SK-N-SH (cell line): ENCODE measurements around the gene KIF6. TPM values are rescaled to one million over a fixed set of nuclear protein-coding genes. Genes with fewer than 3 reads are reported as not detected.
A peak's percentile ranks its signal among the peaks of the same experiment; 100 is the strongest.

Source experiments
- CTCF ChIA-PET: fragments of 300-600, 350-600 bp; formaldehyde crosslinking; extraction: SDS; loops from one replicate; lab custom pipeline; 2021; lab: Yijun Ruan, JAX
- POLR2A ChIA-PET: fragments of 350-600 bp; sonication (Branson Sonifier 250); formaldehyde crosslinking; extraction: SDS; loops from one replicate; lab custom pipeline; 2020; ENCODE audit warnings: antibody characterized with exemption, inconsistent platforms; lab: Yijun Ruan, JAX
- DNase-seq: peaks from one replicate; pipeline ENCODE4 v3.0.0; 2012
- H2AFZ ChIP-seq: fragments of 200-600 bp; sonication (generic); 2 replicates; pipeline ENCODE4 v1.8.1; 2016; ENCODE audit warnings: antibody characterized with exemption, mild to moderate bottlenecking, low read depth
- H3F3A ChIP-seq: fragments of 200-600 bp; sonication (generic); replicated peaks from 2 replicates; pipeline ENCODE3; 2016; ENCODE audit warnings: antibody characterized with exemption, mild to moderate bottlenecking; ENCODE audit not compliant: insufficient read depth
- H3K27ac ChIP-seq, 2 experiments: fragments of 200-500 bp in 1 of 2; fragments of 200-600 bp in 1 of 2; sonication (Bioruptor generic) in 1 of 2; sonication (generic), shearing (Covaris generic) in 1 of 2; 2 replicates each; pipeline versions ENCODE4 v1.5.1 to v1.6.1; 2014 to 2016; ENCODE audit warnings: low read depth in 2 of 2, inconsistent platforms in 1 of 2, low read length in 1 of 2, mild to moderate bottlenecking in 1 of 2, mixed read lengths in 1 of 2
- H3K27me3 ChIP-seq: fragments of 200-600 bp; sonication (generic), shearing (Covaris generic); 2 replicates; pipeline ENCODE4 v1.6.1; 2016; ENCODE audit warnings: mixed run types; ENCODE audit not compliant: insufficient read depth
- H3K36me3 ChIP-seq, 2 experiments: fragments of 200-500 bp in 1 of 2; fragments of 200-600 bp in 1 of 2; sonication (Bioruptor generic) in 1 of 2; sonication (generic) in 1 of 2; replicated peaks in 1 of 2; 2 replicates each; pipeline versions ENCODE3 to v1.5.1; 2014 to 2016; ENCODE audit warnings: low read length in 1 of 2, mild to moderate bottlenecking in 1 of 2; ENCODE audit not compliant: insufficient read depth in 2 of 2, control insufficient read depth in 1 of 2
- H3K4me1 ChIP-seq, 2 experiments: fragments of 200-500 bp in 1 of 2; fragments of 200-600 bp in 1 of 2; sonication (Bioruptor generic) in 1 of 2; sonication (generic), shearing (Covaris generic) in 1 of 2; 2 replicates each; pipeline versions ENCODE4 v1.5.1 to v1.6.1; 2014 to 2016; ENCODE audit warnings: low read depth in 1 of 2, low read length in 1 of 2, mixed run types in 1 of 2; ENCODE audit not compliant: insufficient read depth in 2 of 2, control insufficient read depth in 1 of 2
- H3K4me2 ChIP-seq: fragments of 200-600 bp; sonication (generic), shearing (Covaris generic); 2 replicates; pipeline ENCODE4 v1.6.1; 2017; ENCODE audit warnings: mixed run types
- H3K4me3 ChIP-seq, 2 experiments: fragments of 200-500 bp in 1 of 2; fragments of 200-600 bp in 1 of 2; sonication (Bioruptor generic) in 1 of 2; sonication (generic), shearing (Covaris generic) in 1 of 2; 2 replicates each; pipeline versions ENCODE4 v1.5.1 to v1.8.1; 2014 to 2016; ENCODE audit warnings: low read depth in 2 of 2, inconsistent platforms in 1 of 2, low read length in 1 of 2, mild to moderate bottlenecking in 1 of 2, mixed read lengths in 1 of 2, moderate library complexity in 1 of 2
- H3K79me2 ChIP-seq: fragments of 200-600 bp; sonication (generic); 2 replicates; pipeline ENCODE4 v1.8.1; 2017; ENCODE audit warnings: mild to moderate bottlenecking; ENCODE audit not compliant: insufficient read depth
- H3K9ac ChIP-seq: fragments of 200-600 bp; sonication (generic); 2 replicates; pipeline ENCODE4 v1.6.1; 2017; ENCODE audit warnings: mixed run types
- H3K9me2 ChIP-seq: fragments of 200-600 bp; sonication (generic); 2 replicates; pipeline ENCODE4 v1.6.1; 2017; ENCODE audit warnings: mixed run types
- H3K9me3 ChIP-seq: fragments of 200-600 bp; sonication (generic); 2 replicates; pipeline ENCODE4 v1.6.1; 2017; ENCODE audit warnings: mixed run types, mild to moderate bottlenecking, moderate library complexity
- H4K20me1 ChIP-seq: fragments of 200-600 bp; sonication (generic); 2 replicates; pipeline ENCODE4 v1.6.1; 2017; ENCODE audit warnings: mild to moderate bottlenecking, mixed run types; ENCODE audit not compliant: insufficient read depth
- CHD2 ChIP-seq: fragments of 150-350 bp; IDR thresholded peaks from 2 replicates; pipeline ENCODE4 v1.6.1; 2018; ENCODE audit warnings: low read length; ENCODE audit not compliant: partially characterized antibody
- EP300 ChIP-seq, 2 experiments: IDR thresholded peaks; 2 replicates each; pipeline versions ENCODE4 v1.4.0 to v1.6.1; 2012; ENCODE audit warnings: borderline replicate concordance in 1 of 2, low read depth in 1 of 2, low read length in 1 of 2
- EZH2phosphoT487 ChIP-seq: fragments of 200-600 bp; sonication (generic); IDR thresholded peaks from 2 replicates; pipeline ENCODE4 v1.6.1; 2017; ENCODE audit warnings: low read depth, mixed run types, mild to moderate bottlenecking, antibody characterized with exemption, moderate library complexity, borderline replicate concordance
- FOXJ3 ChIP-seq: sonication (generic); formaldehyde crosslinking; IDR thresholded peaks from 2 replicates; pipeline ENCODE4 v1.5.1; 2020; ENCODE audit warnings: mild to moderate bottlenecking, missing genetic modification reagents
- GATA2 ChIP-seq: sonication (generic); formaldehyde crosslinking; IDR thresholded peaks from 2 replicates; pipeline ENCODE4 v1.5.0; 2020; ENCODE audit warnings: mild to moderate bottlenecking, missing genetic modification reagents
- MXI1 ChIP-seq: IDR thresholded peaks from 2 replicates; pipeline ENCODE4 v1.6.1; 2012; ENCODE audit warnings: mild to moderate bottlenecking, low read depth, low read length, improper control_type of control experiment
- RAD21 ChIP-seq: IDR thresholded peaks from 2 replicates; pipeline ENCODE4 v1.6.1; 2012; ENCODE audit warnings: mild to moderate bottlenecking, low read length
- RCOR1 ChIP-seq: fragments of 150-350 bp; IDR thresholded peaks from 2 replicates; pipeline ENCODE4 v1.6.1; 2017; ENCODE audit warnings: antibody characterized with exemption, low read length
- RXRA ChIP-seq: IDR thresholded peaks from 2 replicates; pipeline ENCODE4 v1.4.0; 2012; ENCODE audit warnings: low read depth, mild to moderate bottlenecking, borderline replicate concordance
- SIN3A ChIP-seq: IDR thresholded peaks from 2 replicates; pipeline ENCODE4 v1.6.1; 2012; ENCODE audit warnings: low read depth, mild to moderate bottlenecking, low read length, moderate library complexity, borderline replicate concordance
- TAF1 ChIP-seq: IDR thresholded peaks from 2 replicates; pipeline ENCODE4 v1.6.1; 2012; ENCODE audit warnings: low read depth, mild to moderate bottlenecking, low read length, moderate library complexity, borderline replicate concordance
- TCF12 ChIP-seq: IDR thresholded peaks from 2 replicates; pipeline ENCODE4 v1.4.0; 2012
- WGBS: methylation state at CpG from one replicate; pipeline ENCODE4 v1.1.6; 2017; ENCODE audit warnings: low lambda C conversion rate; 5-methylcytosine and 5-hydroxymethylcytosine counted together
- polyA plus RNA-seq, 3 experiments: library from polyadenylated mRNA; depleted of rRNA; stranded (reverse); fragments of >200 nt; gene quantifications; 2 replicates each; pipeline ENCODE4 v1.2.3, GENCODE V29; 2012
- TF ChIP-seq, protein P1 (sequence below): IDR thresholded peaks from 2 replicates; pipeline ENCODE4 v1.4.0; 2012; ENCODE audit warnings: low read depth, borderline replicate concordance
- TF ChIP-seq, protein P2 (sequence below): IDR thresholded peaks from 2 replicates; pipeline ENCODE4 v1.6.1; 2012; ENCODE audit warnings: mild to moderate bottlenecking, low read depth, low read length, moderate library complexity
- TF ChIP-seq, protein P3 (sequence below): IDR thresholded peaks from 2 replicates; pipeline ENCODE4 v1.4.0; 2012; ENCODE audit warnings: low read depth

The KIF6 gene
- polyA plus RNA-seq, 1 of the 3 experiments (the other 2 are of a cell fraction): 0.13 TPM

DNA sequence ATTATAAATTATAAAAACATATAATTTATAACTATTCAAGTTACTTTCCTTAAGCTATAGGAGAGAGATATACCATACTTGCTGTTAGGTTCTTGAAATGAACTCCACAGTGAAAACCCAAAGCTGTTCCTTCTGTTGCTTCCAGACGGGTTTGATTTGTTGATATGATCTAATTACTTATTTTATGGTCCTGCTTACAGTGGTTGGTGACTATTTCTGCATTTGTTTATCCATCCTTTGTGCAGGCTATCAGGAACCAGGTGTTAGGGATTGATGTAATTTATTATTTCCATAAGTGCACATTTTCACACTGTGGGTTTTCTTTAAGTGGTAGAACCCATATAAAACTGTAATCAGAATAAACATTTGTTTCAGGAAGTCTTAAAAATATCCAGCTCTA lies 167.1 kb downstream of the KIF6 start:
- CTCF ChIA-PET: interaction anchor here (1.2 to 1.4 kb wide), 2 partner anchors 10 to 180 kb away, joined by 6 read pairs; no protein-coding TSS in a partner anchor
- peak; percentile 58 for DNase-seq
- Histone ChIP-seq H3F3A (no peaks in the 10 kb centered on the region), H3K27ac (peak overlapping the region in 1 of 2 experiments; percentile 75; a peak in 2 of 4 replicates), H3K9ac (no peak overlapping the region), H3K36me3 (no peaks in the 10 kb centered on the region), H4K20me1 (no peaks in the 10 kb centered on the region), H3K79me2 (no peaks in the 10 kb centered on the region), H3K4me1 (peaks cover 0 to 3% of the 10 kb centered on the region in 2 experiments; a peak in 2 of 4 replicates), H3K27me3 (no peaks in the 10 kb centered on the region), H3K9me3 (no peaks in the 10 kb centered on the region), H3K4me2 (no peak overlapping the region), H3K9me2 (no peaks in the 10 kb centered on the region), H3K4me3 (no peak overlapping the region), H2AFZ (no peak overlapping the region)
- WGBS: 0% methylated on average over 1 of the region's 1 CpG
- POLR2A ChIA-PET: no interaction called here
- TF ChIP-seq RCOR1 (0 out of 2 replicates have a peak, but pooled peaks have one; percentile 7), EP300 (IDR thresholded peaks at IDR 0.05; ENCODE audit: borderline replicate concordance in 1 of 2, low read depth in 1 of 2, low read length in 1 of 2) (peak in 1 of 2 experiments; percentile 79; a peak in 1 of 4 replicates), SIN3A (no peak), RAD21 (peak; percentile 10; the same call in 1 of the 2 replicates), GATA2 (peak; percentile 55), EZH2phosphoT487 (no peak), CHD2 (peak; percentile 48)

DNA sequence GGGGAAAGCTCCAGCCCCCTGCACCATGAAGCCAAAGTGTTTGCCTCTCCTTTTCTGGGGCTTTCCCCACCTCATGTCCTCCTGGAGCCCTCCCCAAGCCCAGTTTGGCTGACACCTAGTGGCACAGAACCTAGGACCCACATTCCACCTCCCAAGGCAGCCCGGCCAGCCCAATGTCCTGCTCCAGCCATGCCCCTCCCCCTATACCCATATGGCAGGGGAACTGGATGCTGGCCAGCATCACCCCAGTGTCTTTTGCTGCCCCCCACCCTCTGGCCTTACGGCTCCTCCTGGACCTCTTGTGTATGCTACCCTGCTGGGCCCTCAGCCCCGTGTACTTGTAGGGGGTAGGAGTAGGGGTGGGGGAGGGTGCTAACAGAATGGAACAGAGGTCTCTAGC lies 170.1 kb downstream of the KIF6 start:
- peaks cover 0 to 3% of the 10 kb centered on the region in 2 experiments; a peak in 2 of 4 replicates for H3K4me1 ChIP-seq
- no peaks in the 10 kb centered on the region for H4K20me1 ChIP-seq
- no peaks in the 10 kb centered on the region for H3K79me2 ChIP-seq
- CTCF ChIA-PET: no interaction called here
- H3K4me2 ChIP-seq: no peak overlapping the region
- POLR2A ChIA-PET: no interaction called here
- H3K4me3 ChIP-seq: no peak overlapping the region
- H3K27ac ChIP-seq: no peak overlapping the region
- H3K27me3 ChIP-seq: no peaks in the 10 kb centered on the region
- TF ChIP-seq, protein P1, sequence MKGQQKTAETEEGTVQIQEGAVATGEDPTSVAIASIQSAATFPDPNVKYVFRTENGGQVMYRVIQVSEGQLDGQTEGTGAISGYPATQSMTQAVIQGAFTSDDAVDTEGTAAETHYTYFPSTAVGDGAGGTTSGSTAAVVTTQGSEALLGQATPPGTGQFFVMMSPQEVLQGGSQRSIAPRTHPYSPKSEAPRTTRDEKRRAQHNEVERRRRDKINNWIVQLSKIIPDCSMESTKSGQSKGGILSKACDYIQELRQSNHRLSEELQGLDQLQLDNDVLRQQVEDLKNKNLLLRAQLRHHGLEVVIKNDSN: no peak
- TF ChIP-seq MXI1: no peak
- TF ChIP-seq, protein P2, sequence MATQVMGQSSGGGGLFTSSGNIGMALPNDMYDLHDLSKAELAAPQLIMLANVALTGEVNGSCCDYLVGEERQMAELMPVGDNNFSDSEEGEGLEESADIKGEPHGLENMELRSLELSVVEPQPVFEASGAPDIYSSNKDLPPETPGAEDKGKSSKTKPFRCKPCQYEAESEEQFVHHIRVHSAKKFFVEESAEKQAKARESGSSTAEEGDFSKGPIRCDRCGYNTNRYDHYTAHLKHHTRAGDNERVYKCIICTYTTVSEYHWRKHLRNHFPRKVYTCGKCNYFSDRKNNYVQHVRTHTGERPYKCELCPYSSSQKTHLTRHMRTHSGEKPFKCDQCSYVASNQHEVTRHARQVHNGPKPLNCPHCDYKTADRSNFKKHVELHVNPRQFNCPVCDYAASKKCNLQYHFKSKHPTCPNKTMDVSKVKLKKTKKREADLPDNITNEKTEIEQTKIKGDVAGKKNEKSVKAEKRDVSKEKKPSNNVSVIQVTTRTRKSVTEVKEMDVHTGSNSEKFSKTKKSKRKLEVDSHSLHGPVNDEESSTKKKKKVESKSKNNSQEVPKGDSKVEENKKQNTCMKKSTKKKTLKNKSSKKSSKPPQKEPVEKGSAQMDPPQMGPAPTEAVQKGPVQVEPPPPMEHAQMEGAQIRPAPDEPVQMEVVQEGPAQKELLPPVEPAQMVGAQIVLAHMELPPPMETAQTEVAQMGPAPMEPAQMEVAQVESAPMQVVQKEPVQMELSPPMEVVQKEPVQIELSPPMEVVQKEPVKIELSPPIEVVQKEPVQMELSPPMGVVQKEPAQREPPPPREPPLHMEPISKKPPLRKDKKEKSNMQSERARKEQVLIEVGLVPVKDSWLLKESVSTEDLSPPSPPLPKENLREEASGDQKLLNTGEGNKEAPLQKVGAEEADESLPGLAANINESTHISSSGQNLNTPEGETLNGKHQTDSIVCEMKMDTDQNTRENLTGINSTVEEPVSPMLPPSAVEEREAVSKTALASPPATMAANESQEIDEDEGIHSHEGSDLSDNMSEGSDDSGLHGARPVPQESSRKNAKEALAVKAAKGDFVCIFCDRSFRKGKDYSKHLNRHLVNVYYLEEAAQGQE: no peak
- TF ChIP-seq TAF1: no peak
- no peak for TF ChIP-seq FOXJ3 (CRISPR knock-in tag)
- TF ChIP-seq TCF12: no peak
- no peak for TF ChIP-seq EP300 (IDR thresholded peaks at IDR 0.05; ENCODE audit: borderline replicate concordance in 1 of 2, low read depth in 1 of 2, low read length in 1 of 2)
- no peak for TF ChIP-seq RXRA
- no peak for TF ChIP-seq RCOR1
- TF ChIP-seq, protein P3, sequence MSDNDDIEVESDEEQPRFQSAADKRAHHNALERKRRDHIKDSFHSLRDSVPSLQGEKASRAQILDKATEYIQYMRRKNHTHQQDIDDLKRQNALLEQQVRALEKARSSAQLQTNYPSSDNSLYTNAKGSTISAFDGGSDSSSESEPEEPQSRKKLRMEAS: no peak
- TF ChIP-seq, all 33 proteins: peak for 0
- Histone ChIP-seq H2AFZ (no peak overlapping the region), H3K9me2 (no peaks in the 10 kb centered on the region), H3K36me3 (no peaks in the 10 kb centered on the region), H3K9me3 (no peaks in the 10 kb centered on the region), H3F3A (no peaks in the 10 kb centered on the region), H3K9ac (no peak overlapping the region)
- 50% methylated on average over 3 of the region's 3 CpGs for WGBS
- no peak for DNase-seq
